HG03442 (cell line): ENCODE results near the gene BBS7.

Experiments
- ATAC-seq: cut with Tn5 transposase; IDR thresholded peaks from one replicate; pipeline ENCODE4 v1.9.1; 2021; ENCODE audit warnings: mild to moderate bottlenecking, moderate library complexity; ENCODE audit not compliant: unreplicated experiment

The BBS7 gene

DNA sequence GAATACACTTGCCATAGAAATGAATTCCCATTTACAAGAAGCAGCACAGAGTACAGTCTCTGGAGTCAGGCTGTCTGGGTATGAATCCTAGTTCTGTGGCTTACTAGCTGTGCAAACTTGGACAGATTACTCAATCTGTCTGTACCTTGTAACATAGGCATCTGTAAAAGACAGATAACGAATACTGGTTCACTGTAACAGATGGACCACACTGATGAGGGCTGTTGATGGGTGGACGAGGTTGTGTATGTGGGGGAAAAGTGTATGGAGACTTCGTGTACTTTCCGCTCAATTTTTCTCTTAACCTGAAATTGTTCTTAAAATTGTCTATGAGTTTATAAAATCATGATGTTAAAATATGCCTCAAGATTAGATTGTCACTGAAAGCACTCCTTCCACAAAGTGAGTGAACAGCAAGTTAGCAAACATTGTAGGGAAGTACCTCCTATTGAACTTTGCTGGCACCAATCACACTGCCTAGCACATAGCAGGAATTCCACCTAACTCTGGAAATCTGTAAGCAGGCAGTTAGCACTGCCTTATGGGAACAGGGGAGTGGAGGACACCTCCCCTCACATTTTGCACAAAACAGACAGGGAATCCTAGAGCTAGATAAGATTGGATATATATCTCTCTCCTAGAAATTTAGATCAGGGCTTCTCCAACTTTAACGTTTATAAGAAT, 75.6 kb downstream of the BBS7 start:
- ATAC-seq: no peak

DNA sequence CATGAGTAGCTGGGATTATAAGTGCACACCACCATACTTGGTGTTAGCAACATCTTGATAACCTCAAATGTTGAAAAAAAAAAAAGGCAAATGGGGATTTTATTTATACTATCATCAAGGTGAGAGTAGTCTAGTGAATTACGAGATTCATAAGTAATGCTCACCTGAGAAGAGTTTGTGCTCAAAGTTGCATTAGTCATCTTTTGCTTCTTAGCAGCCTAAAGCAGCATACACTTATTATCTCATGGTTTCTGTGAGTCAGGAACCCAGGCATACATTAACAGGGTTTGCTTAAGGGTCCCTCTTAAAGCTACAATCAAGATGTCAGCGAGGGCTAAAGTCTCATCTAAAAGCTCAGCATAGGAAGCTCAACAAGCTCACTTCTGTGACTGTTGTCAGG, 77.3 kb downstream of the BBS7 start:
- no peak for ATAC-seq

- ATAC-seq: no peak
Observed at GRCh38 chr4:121791481-121791880, 78.8 kb downstream of the BBS7 start.

DNA sequence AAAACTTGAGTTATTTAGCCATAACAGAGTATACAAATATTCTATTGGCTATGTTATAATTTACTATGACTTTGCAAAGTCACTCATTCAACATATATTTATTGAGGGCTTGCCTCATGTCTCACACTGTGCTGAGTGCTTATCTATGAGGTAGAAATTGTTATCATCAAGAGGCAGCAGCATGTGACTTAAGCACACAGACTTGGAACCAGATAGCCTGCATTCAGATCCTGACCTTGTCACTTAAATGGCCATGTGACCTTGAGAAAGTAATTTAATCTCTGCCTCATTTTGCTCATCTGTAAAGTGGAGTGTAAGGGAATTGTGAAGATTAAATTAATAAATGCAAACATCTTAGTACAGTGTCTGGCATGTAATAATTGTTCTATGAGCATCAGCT, 79.3 kb downstream of the BBS7 start:
- ATAC-seq: no peak

DNA sequence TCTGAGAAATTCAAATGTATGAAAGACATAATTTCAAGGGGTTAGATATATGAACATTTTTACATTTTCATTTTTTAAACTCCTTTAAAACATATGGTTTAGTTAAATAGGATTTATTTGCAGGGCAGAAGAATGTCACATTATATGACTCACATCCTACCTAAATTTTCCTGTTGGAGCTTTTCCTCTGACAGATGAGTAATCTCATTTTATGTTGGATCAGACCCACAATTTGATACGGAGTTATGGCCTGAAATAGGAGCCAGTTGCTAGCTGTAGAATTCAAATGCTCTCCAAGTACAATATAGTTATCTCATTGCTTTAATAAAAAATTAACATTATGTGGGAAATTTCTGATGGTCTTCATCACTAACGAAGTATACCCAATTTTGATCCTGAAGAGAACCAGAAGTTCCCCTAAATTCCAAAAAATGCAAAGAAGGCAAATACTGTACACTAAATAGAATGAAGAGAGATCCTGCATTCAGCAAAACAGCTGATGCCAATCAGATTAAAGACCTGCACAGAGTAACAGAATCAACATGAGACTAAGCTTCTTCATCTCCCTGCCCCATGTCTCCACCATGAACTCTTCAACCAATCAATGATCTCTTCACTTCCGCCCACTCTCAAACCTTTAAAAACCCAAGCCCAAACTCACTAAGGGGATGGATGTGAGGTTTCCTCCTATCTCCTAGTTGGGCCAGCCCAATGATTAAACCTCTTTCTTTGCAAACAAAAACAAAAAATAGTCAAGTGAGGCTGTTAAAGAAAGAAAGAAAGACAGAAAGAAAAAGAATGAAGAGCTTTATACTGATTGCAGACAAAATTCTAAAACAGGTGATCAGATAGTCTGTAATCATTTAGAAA, 80.1 kb downstream of the BBS7 start:
- ATAC-seq: no peak

DNA sequence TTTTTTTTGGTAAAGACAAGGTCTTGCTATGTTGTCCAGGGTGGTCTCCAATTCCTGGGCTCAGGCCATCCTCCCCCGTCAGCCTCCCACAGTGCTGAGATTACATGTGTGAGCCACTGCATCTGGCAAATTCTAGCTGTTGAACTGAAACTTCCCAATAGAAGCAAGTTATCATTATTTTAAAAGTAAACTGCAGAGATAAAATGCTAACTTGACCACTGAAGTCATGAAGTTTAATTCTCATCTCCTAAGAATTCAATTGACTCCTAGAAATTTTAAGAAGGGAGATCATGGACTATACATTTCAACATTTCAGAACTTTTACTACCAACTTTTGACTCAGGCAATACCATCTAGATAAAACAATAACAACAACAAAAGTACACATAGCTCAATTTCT, 80.8 kb downstream of the BBS7 start:
- ATAC-seq: no peak

GRCh38 chr4:121788896-121789295, 81.4 kb downstream of the BBS7 start:
- peak; percentile 96 for ATAC-seq

DNA sequence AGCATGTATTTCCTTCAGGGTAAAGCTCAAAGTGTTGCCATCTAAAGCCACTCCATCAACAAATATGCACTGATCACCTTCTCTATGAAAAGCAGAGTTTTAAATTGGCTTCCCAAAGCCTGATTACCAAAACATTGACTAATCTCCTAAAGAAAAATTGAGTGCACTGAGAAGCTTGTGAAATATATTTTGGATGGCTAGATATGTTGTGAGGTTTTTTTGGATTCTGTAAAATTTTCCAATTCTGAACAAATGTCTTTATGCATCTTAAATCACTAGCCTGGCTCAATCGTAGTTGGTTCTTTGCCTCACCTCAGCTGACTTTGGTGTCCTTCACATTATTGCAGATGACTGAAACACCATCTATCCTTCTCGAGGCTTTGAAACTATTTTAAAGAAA, 84.1 kb downstream of the BBS7 start:
- no peak for ATAC-seq

DNA sequence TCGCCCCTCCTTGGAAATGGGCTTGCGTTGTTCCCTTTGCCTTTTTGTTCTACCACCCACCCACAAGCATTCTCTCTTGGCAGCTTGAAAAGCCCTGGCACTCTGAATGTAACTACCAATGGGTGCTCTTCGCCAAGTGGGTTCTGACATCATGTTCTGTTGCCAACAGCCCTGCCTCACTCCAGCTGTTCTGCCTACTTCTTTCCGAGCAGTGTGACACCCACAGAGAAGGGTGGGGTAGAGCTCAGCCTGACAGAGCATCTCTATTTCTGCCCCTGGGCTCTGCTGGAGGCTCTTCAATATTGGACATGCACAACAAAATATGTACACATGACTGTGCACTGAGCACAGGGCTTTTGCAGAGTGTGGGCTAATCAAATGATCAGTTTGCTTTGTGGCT, 84.8 kb downstream of the BBS7 start:
- ATAC-seq: no peak

DNA sequence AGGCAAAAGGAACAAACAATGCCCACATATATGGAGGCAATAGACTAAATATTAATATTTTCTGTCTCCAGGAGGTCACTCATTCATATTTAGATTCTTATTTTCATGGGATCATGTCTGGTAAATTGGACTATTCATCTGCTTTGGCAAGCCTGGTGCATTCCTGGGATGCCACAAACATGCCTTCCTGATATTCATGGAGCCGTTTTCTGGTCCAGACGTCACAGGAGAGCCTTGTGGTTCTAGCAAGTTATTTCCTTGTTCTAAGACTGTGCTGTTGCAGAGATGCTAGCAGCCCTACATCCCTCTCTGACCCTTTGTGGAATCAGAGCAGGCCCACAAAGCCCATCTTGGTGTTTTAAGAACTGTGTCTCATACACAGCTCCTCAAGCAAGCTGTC, 85.3 kb downstream of the BBS7 start:
- no peak for ATAC-seq

DNA sequence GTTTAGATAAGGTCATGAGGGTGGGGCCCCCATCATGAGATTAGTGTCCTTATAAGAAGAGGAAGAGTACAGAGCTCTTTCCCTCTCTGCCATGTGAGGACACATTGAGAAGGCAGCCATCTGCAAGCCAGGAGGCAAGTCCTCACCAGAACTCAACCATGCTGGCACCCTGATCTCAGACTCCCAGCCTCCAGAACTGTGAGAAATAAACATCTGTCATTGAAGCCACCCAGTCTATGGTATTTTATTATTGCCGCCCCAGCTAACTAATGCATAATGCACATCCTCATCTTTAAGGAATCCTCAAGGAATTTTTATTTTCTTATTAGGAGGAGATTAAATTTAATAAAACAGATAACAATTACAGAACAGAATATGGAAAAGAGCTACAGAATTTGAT, 85.9 kb downstream of the BBS7 start:
- ATAC-seq: no peak

DNA sequence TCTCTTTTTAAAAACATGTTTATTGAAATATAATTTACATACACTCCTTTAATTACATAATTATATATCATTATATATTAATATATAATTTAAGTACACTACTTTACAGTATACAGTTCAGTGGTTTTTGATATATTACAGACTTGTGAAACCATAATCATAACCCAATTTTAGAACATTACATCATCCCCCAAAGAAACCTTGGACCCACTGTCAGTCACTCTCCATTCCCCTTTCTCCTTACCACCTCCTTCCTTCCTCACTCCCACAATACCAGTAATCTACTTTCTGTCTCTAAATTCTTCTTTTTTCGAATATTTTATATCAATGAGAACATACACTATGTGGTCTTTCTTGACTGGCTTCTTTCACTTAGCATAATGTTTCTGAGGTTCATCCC, 87.1 kb downstream of the BBS7 start:
- ATAC-seq: no peak

GRCh38 chr4:121778991-121779628, 91.2 kb downstream of the BBS7 start:
- no peak for ATAC-seq

DNA sequence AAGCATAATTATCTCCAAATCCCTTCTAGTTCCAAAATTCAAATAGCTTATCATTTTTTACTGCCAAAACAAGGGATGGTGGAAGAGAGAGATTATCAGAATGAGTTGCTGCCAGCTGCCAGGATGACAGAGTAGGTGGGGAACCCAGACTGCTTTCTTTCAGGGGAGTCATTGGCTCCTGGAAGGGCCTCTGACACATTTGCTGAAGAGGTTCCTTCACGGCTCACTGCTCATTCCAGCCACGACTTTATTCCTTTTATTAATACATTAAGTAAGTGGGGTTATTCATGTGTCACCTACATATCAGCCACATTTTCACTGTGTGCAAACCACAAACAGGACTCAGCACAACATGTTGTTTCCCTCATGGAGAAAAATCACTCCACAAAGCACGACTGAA, 92.6 kb downstream of the BBS7 start:
- peak; percentile 79 for ATAC-seq

DNA sequence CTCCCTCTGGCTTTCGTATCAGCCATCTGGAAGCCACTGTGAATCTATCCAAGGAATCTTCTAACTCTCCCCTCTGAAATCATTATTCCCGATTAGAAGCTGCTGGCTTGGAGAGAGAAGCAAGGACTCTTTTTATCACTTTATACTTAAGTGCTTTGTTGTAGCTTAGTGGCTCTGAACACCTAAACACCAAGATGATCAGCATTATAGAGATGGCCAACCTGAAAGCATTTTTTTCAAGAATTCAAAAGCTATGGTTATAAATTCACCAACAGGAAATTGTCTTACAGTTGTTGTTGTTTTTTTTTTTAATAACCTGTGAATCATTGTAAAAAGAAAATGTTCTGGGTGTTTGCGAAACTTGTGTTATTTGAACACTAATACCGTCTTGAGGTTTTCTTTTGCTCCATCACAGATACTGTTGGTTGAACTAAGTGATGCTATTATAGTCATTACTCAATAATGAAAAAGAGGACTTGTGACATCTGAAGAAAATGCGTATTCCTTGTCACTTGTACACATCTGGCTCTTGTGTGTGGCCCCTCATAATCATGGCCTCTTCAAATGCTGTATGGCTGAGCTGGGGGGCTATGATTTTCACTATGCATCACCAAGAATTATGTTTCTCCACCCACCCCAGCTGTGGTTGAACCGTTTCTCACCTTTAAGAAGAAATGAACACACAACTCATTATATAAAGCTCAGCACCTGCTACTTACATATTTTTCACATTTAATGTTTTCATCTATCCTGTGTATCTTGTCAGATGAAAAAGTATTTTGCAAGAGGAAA, 93.5 kb downstream of the BBS7 start:
- ATAC-seq: no peak
